H1 (cell line): ENCODE data around the gene CIZ1. TPM values are rescaled to one million over a fixed set of nuclear protein-coding genes. Genes with fewer than 3 reads are reported as not detected.

Experiments used
- CTCF ChIA-PET: fragments of 300-600 bp; sonication (Branson Sonifier 250); formaldehyde crosslinking; loops from one replicate; lab custom pipeline; 2021; ENCODE audit not compliant: partially characterized antibody; lab: Charles Lee
- POLR2A ChIA-PET: fragments of 300-600 bp; sonication (Branson Sonifier 250); formaldehyde crosslinking; loops from one replicate; lab custom pipeline; 2021; ENCODE audit warnings: inconsistent platforms; ENCODE audit not compliant: partially characterized antibody; lab: Charles Lee
- DNase-seq, 2 experiments: peaks; one replicate each; pipeline versions ENCODE4 v3.0.0 to v3.0.0-alpha.2; 2010 to 2022; ENCODE audit warnings: low spot score in 2 of 2, low read depth in 1 of 2, mixed read lengths in 1 of 2
- FAIRE-seq: peaks from 2 replicates; lab custom pipeline; 2011; peaks lifted over from hg19 to GRCh38; lab: Jason Lieb, UNC
- H2AFZ ChIP-seq: 2 replicates; pipeline ENCODE4 v1.8.1; 2012; ENCODE audit warnings: low read length, inconsistent platforms
- H2AK5ac ChIP-seq: 2 replicates; pipeline ENCODE4 v1.6.1; 2013; ENCODE audit warnings: low read depth, low read length
- H2BK120ac ChIP-seq: replicated peaks from 2 replicates; pipeline ENCODE3; 2013; ENCODE audit warnings: low read depth, low read length, inconsistent platforms
- H2BK12ac ChIP-seq: 2 replicates; pipeline ENCODE4 v1.6.1; 2013; ENCODE audit warnings: low read depth, low read length
- H2BK15ac ChIP-seq: 2 replicates; pipeline ENCODE4 v1.6.1; 2013; ENCODE audit warnings: low read length
- H2BK20ac ChIP-seq: 2 replicates; pipeline ENCODE4 v1.6.1; 2013; ENCODE audit warnings: low read length
- H2BK5ac ChIP-seq: 2 replicates; pipeline ENCODE4 v1.6.1; 2013; ENCODE audit warnings: low read depth, low read length
- H3K14ac ChIP-seq: 2 replicates; pipeline ENCODE4 v1.6.1; 2013; ENCODE audit warnings: inconsistent platforms; ENCODE audit not compliant: insufficient read length
- H3K18ac ChIP-seq: 2 replicates; pipeline ENCODE4 v1.6.1; 2013; ENCODE audit warnings: low read length; ENCODE audit errors: extremely low read depth
- H3K23ac ChIP-seq: 2 replicates; pipeline ENCODE4 v1.6.1; 2013; ENCODE audit warnings: inconsistent platforms; ENCODE audit not compliant: insufficient read length
- H3K23me2 ChIP-seq: 2 replicates; pipeline ENCODE4 v1.6.1; 2013; ENCODE audit warnings: low read depth, low read length
- H3K27ac ChIP-seq: 2 replicates; pipeline ENCODE4 v1.6.1; 2011; ENCODE audit warnings: low read depth, low read length, inconsistent platforms
- H3K27me3 ChIP-seq, 4 experiments: replicated peaks in 1 of 4; 1 replicate in 1 of 4; 2 replicates in 3 of 4; pipeline versions ENCODE4 v1.6.1 to v1.8.1; 2011 to 2013; ENCODE audit warnings: low read length in 3 of 4, mild to moderate bottlenecking in 3 of 4, inconsistent platforms in 2 of 4, mixed read lengths in 2 of 4, moderate library complexity in 1 of 4; ENCODE audit not compliant: control insufficient read depth in 3 of 4, insufficient read depth in 3 of 4; ENCODE audit errors: extremely low read depth in 1 of 4
- H3K36me3 ChIP-seq, 4 experiments: 2 replicates each; pipeline versions ENCODE4 v1.6.1 to v1.8.1; 2011 to 2013; ENCODE audit warnings: mild to moderate bottlenecking in 4 of 4, low read length in 3 of 4, moderate library complexity in 2 of 4, control low read depth in 1 of 4, inconsistent platforms in 1 of 4; ENCODE audit not compliant: insufficient read depth in 4 of 4, control insufficient read depth in 2 of 4
- H3K4ac ChIP-seq: replicated peaks from 2 replicates; pipeline ENCODE3; 2013; ENCODE audit warnings: low read length, low read depth, mixed read lengths, inconsistent platforms; ENCODE audit not compliant: insufficient read length
- H3K4me1 ChIP-seq, 4 experiments: replicated peaks in 1 of 4; 1 replicate in 1 of 4; 2 replicates in 3 of 4; pipeline versions ENCODE4 v1.6.1 to v1.8.1; 2011 to 2013; ENCODE audit warnings: low read length in 3 of 4, inconsistent platforms in 2 of 4, mixed read lengths in 1 of 4; ENCODE audit not compliant: insufficient read depth in 4 of 4, control insufficient read depth in 3 of 4
- H3K4me2 ChIP-seq, 2 experiments: 2 replicates each; pipeline versions ENCODE4 v1.6.1 to v1.8.1; 2011 to 2013; ENCODE audit warnings: low read depth in 2 of 2, low read length in 2 of 2, control low read depth in 1 of 2, inconsistent platforms in 1 of 2, mild to moderate bottlenecking in 1 of 2; ENCODE audit not compliant: insufficient read depth in 1 of 2
- H3K4me3 ChIP-seq, 4 experiments: fragments of 200-600, 300-600 bp in 1 of 4; sonication (generic), shearing (Covaris generic), sonication (Bioruptor Twin) in 1 of 4; 2 replicates each; pipeline versions ENCODE4 v1.5.1 to v1.8.1; 2011 to 2016; ENCODE audit warnings: low read length in 4 of 4, low read depth in 3 of 4, control low read depth in 2 of 4, inconsistent platforms in 2 of 4, mild to moderate bottlenecking in 2 of 4, mixed read lengths in 1 of 4, moderate library complexity in 1 of 4; ENCODE audit not compliant: insufficient read depth in 2 of 4; ENCODE audit errors: extremely low read depth in 1 of 4
- H3K56ac ChIP-seq: replicated peaks from 2 replicates; pipeline ENCODE3; 2013; ENCODE audit warnings: low read depth, mild to moderate bottlenecking, mixed read lengths, low read length, inconsistent platforms; ENCODE audit not compliant: insufficient read length
- H3K79me1 ChIP-seq: 2 replicates; pipeline ENCODE4 v1.6.1; 2013; ENCODE audit warnings: low read depth, low read length, control low read depth
- H3K79me2 ChIP-seq, 2 experiments: 2 replicates each; pipeline versions ENCODE4 v1.6.1 to v1.8.1; 2012 to 2013; ENCODE audit warnings: low read length in 2 of 2, mild to moderate bottlenecking in 2 of 2, inconsistent platforms in 1 of 2; ENCODE audit not compliant: insufficient read depth in 2 of 2, control insufficient read depth in 1 of 2
- H3K9ac ChIP-seq, 4 experiments: replicated peaks in 1 of 4; 1 replicate in 1 of 4; 2 replicates in 3 of 4; pipeline versions ENCODE4 v1.6.1 to v1.8.1; 2011 to 2013; ENCODE audit warnings: low read depth in 3 of 4, low read length in 3 of 4, control low read depth in 2 of 4, mild to moderate bottlenecking in 2 of 4, moderate library complexity in 2 of 4, inconsistent platforms in 1 of 4; ENCODE audit errors: extremely low read depth in 1 of 4
- H3K9me3 ChIP-seq, 2 experiments: 2 replicates each; pipeline versions ENCODE4 v1.6.1 to v1.8.1; 2012 to 2013; ENCODE audit warnings: mild to moderate bottlenecking in 2 of 2, moderate library complexity in 2 of 2, control low read depth in 1 of 2, inconsistent platforms in 1 of 2, low read depth in 1 of 2, low read length in 1 of 2, mixed read lengths in 1 of 2; ENCODE audit not compliant: insufficient read depth in 2 of 2
- H4K20me1 ChIP-seq, 2 experiments: replicated peaks in 1 of 2; 2 replicates each; pipeline versions ENCODE3 to v1.8.1; 2011 to 2013; ENCODE audit warnings: inconsistent platforms in 2 of 2, low read length in 2 of 2, mild to moderate bottlenecking in 1 of 2; ENCODE audit not compliant: insufficient read depth in 2 of 2, control insufficient read depth in 1 of 2
- H4K5ac ChIP-seq: 2 replicates; pipeline ENCODE4 v1.6.1; 2013; ENCODE audit warnings: low read length, low read depth, mixed read lengths, inconsistent platforms; ENCODE audit not compliant: insufficient read length
- H4K8ac ChIP-seq: 2 replicates; pipeline ENCODE4 v1.8.0; 2013; ENCODE audit warnings: mild to moderate bottlenecking, moderate library complexity, low read length, inconsistent platforms; ENCODE audit not compliant: insufficient read depth; ENCODE audit errors: extremely low read depth
- H4K91ac ChIP-seq: replicated peaks from 2 replicates; pipeline ENCODE3; 2013; ENCODE audit warnings: low read length, mixed read lengths, inconsistent platforms; ENCODE audit not compliant: insufficient read length
- RBBP5 ChIP-seq: IDR thresholded peaks from 2 replicates; pipeline ENCODE4 v1.7.1; 2012; ENCODE audit warnings: low read depth, mild to moderate bottlenecking, inconsistent platforms, low read length, moderate library complexity, borderline replicate concordance
- SAP30 ChIP-seq: fragments of 300-600 bp; sonication (generic); IDR thresholded peaks from 2 replicates; pipeline ENCODE4 v1.7.1; 2012; ENCODE audit warnings: low read length, moderate library complexity, mild to moderate bottlenecking, inconsistent platforms; ENCODE audit not compliant: insufficient read depth, insufficient replicate concordance
- TAF1 ChIP-seq: IDR thresholded peaks from 2 replicates; pipeline ENCODE4 v1.6.1; 2011; ENCODE audit warnings: mild to moderate bottlenecking, low read depth, low read length
- TBP ChIP-seq: IDR thresholded peaks from 2 replicates; pipeline ENCODE4 v1.6.1; 2011; ENCODE audit warnings: low read depth, low read length, improper control_type of control experiment
- WGBS, 2 experiments: shearing (Covaris generic) in 1 of 2; methylation state at CpG; one replicate each; pipeline versions ENCODE4 v1.1.6 to v1.1.7; 2013 to 2015; ENCODE audit warnings: low lambda C conversion rate in 2 of 2, mixed read lengths in 2 of 2, inconsistent platforms in 1 of 2, low coverage in 1 of 2, missing lambda C conversion rate in 1 of 2; ENCODE audit not compliant: insufficient replicate concordance in 2 of 2, insufficient coverage in 1 of 2, insufficient read length in 1 of 2; ENCODE audit errors: extremely low coverage in 1 of 2, missing lambda C conversion rate in 1 of 2; 5-methylcytosine and 5-hydroxymethylcytosine counted together
- polyA plus RNA-seq, 7 experiments: library from polyadenylated mRNA; depleted of rRNA in 3 of 7; stranded (reverse) in 5 of 7; unstranded in 2 of 7; fragments of >200 nt in 5 of 7; fragments of 200-250 nt in 2 of 7; gene quantifications; 1 replicate in 5 of 7; 2 replicates in 1 of 7; 4 replicates in 1 of 7; pipeline versions ENCODE4 v1.2.1 to v1.2.3, GENCODE V29; 2011 to 2013; ENCODE audit warnings: missing spikeins in 2 of 7, mixed read lengths in 2 of 7
- total RNA-seq: library from RNA; stranded (reverse); fragmentation: NEBNext Ultra II Directional; extraction: Animal tissue kit (Norgen Biotek cat#: 25700); gene quantifications from 2 replicates; pipeline ENCODE4 v1.2.1, GENCODE V29; 2021

Gene CIZ1
- total and polyA plus RNA-seq, 2 of the 8 experiments (the other 6 are each of a cell fraction or from before 2014, with no cell fraction given) = 66.0 to 107 TPM

- 98% methylated on average over 10 of the region's 11 CpGs; no CpG with 5 or more reads in 1 of the 2 experiments for WGBS, 2 experiments
These were observed 12.5 kb downstream of the CIZ1 start for GRCh38 chr9:128178806-128179431.

More at GRCh38 chr9:128178806-128179431, 12.5 kb downstream of the CIZ1 start:
- Histone ChIP-seq H3K27me3 (no peaks in the 10 kb centered on the region), H2BK12ac (no peak overlapping the region), H3K9ac (no peak overlapping the region), H2BK120ac (no peak overlapping the region), H3K23me2 (no peaks in the 10 kb centered on the region), H3K18ac (no peak overlapping the region), H2AK5ac (no peak overlapping the region), H3K14ac (no peak overlapping the region), H2BK5ac (no peak overlapping the region), H3K23ac (no peak overlapping the region), H3K4me2 (no peak overlapping the region), H3K36me3 (peaks cover 17 to 41% (median 29%) of the 10 kb centered on the region in 4 experiments), H4K20me1 (peaks cover 3 to 9% of the 10 kb centered on the region in 2 experiments), H3K27ac (no peak overlapping the region), H4K91ac (no peak overlapping the region), H3K79me1 (no peaks in the 10 kb centered on the region), H3K56ac (no peak overlapping the region), H2AFZ (no peak overlapping the region), H3K4ac (no peak overlapping the region), H2BK20ac (no peak overlapping the region), H3K79me2 (no peaks in the 10 kb centered on the region), H3K9me3 (peaks cover 0 to 4% of the 10 kb centered on the region in 2 experiments; a peak in 1 of 4 replicates), H3K4me1 (peaks cover 0 to 1% (median 0%) of the 10 kb centered on the region in 4 experiments; a peak in 1 of 7 replicates), H3K4me3 (no peak overlapping the region), H4K8ac (no peak overlapping the region), H4K5ac (no peak overlapping the region), H2BK15ac (no peak overlapping the region)
- ChIA-PET CTCF (interaction anchor here (0.9 to 1.5 kb wide), 5 partner anchors 9 to 254 kb away, joined by 3 to 9 read pairs (median 4); no protein-coding TSS in a partner anchor), POLR2A (interaction anchor here (3.2 kb wide), 1 partner anchor 11 kb away, joined by 11 read pairs; the partner anchor contains the start of gene CIZ1)
- no peak for FAIRE-seq
- TF ChIP-seq TAF1 (no peak), TBP (no peak), RBBP5 (no peak), SAP30 (no peak)
- no peak for DNase-seq
